Vagina (tissue), 2 donors: ENCODE measurements around the gene ROCK2.

Experiments
- CTCF ChIP-seq, 3 experiments: fragments of 450-650 bp in 2 of 3; fragments of 200-600 bp in 1 of 3; sonication (generic) in 1 of 3; IDR thresholded peaks; one replicate each; pipeline ENCODE4 v1.5.1; 2017 to 2019; ENCODE audit warnings: antibody characterized with exemption in 3 of 3, mild to moderate bottlenecking in 2 of 3, moderate library complexity in 2 of 3
- POLR2AphosphoS5 ChIP-seq, 2 donors: sonication (generic); formaldehyde crosslinking; IDR thresholded peaks; one replicate each; pipeline ENCODE4 v1.9.0; 2017; ENCODE audit warnings: antibody characterized with exemption in 2 of 2, mild to moderate bottlenecking in 2 of 2, low read depth in 1 of 2; ENCODE audit not compliant: insufficient read depth in 1 of 2

- TF ChIP-seq POLR2AphosphoS5 (IDR thresholded peaks at IDR 0.05; ENCODE audit: insufficient read depth in 1 of 2, low read depth in 1 of 2) (no peak), CTCF (IDR thresholded peaks at IDR 0.05) (no peak)
These were observed 49.3 kb upstream of the ROCK2 start for GRCh38 chr2:11393711-11394236.
